ENCODE results near the gene LYZL6.

LYZL6 gene

DNA sequence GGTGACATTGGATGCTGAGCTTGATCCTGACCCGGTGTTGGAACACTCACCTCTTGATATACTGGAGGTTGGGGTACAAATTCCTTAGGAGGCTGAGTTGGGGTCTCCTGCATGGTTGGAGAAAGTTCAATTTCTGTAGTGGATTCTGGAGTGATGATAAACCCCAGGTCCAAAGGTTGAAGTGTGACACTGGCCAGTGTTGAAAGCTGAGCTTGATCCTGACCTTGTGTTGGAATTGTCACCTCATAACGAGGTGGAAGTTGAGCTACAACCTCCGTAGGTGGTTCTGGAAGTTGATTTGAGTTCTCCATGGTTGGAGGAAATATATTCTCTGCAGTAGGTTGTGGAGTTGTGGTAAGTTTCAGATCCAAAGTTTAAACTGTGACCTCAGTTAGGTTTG, 34.1 kb downstream of the LYZL6 start:
- ATAC-seq (ENCODE audit: insufficient read depth, low read depth) (no peak), DNase-seq (no peak)
- no peaks in the 10 kb centered on the region for H3K27me3 ChIP-seq (ENCODE audit: insufficient read depth, low read length, poor library complexity)
- H3K27ac ChIP-seq (ENCODE audit: low read length), result no peak overlapping the region
- no peaks in the 10 kb centered on the region for H3K79me2 ChIP-seq (ENCODE audit: insufficient read depth, low read length)
- no peak for TF ChIP-seq EZH2 (IDR thresholded peaks at IDR 0.05; ENCODE audit: borderline replicate concordance, low read depth, low read length, severe bottlenecking)
- TF ChIP-seq, protein P1, sequence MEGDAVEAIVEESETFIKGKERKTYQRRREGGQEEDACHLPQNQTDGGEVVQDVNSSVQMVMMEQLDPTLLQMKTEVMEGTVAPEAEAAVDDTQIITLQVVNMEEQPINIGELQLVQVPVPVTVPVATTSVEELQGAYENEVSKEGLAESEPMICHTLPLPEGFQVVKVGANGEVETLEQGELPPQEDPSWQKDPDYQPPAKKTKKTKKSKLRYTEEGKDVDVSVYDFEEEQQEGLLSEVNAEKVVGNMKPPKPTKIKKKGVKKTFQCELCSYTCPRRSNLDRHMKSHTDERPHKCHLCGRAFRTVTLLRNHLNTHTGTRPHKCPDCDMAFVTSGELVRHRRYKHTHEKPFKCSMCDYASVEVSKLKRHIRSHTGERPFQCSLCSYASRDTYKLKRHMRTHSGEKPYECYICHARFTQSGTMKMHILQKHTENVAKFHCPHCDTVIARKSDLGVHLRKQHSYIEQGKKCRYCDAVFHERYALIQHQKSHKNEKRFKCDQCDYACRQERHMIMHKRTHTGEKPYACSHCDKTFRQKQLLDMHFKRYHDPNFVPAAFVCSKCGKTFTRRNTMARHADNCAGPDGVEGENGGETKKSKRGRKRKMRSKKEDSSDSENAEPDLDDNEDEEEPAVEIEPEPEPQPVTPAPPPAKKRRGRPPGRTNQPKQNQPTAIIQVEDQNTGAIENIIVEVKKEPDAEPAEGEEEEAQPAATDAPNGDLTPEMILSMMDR (IDR thresholded peaks at IDR 0.05; ENCODE audit: borderline replicate concordance, extremely low read depth, low read length, poor library complexity, severe bottlenecking), result no peak
- no peak overlapping the region for H2AFZ ChIP-seq (ENCODE audit: low read depth, low read length)
- H4K20me1 ChIP-seq (ENCODE audit: insufficient read depth, low read length), result no peaks in the 10 kb centered on the region
- H3K4me1 ChIP-seq (ENCODE audit: insufficient read depth, low read length), result no peaks in the 10 kb centered on the region
- H3K36me3 ChIP-seq (ENCODE audit: insufficient read depth, low read length), result no peaks in the 10 kb centered on the region
- no peak overlapping the region for H3K9ac ChIP-seq (ENCODE audit: low read depth, low read length)
- no peak overlapping the region for H3K4me2 ChIP-seq (ENCODE audit: insufficient read depth, low read length)
- no peaks in the 10 kb centered on the region for H3K9me3 ChIP-seq (ENCODE audit: insufficient read depth, low read length, severe bottlenecking)
- no peak overlapping the region for H3K4me3 ChIP-seq (ENCODE audit: low read depth in 1 of 2, low read length in 2 of 2)

DNA sequence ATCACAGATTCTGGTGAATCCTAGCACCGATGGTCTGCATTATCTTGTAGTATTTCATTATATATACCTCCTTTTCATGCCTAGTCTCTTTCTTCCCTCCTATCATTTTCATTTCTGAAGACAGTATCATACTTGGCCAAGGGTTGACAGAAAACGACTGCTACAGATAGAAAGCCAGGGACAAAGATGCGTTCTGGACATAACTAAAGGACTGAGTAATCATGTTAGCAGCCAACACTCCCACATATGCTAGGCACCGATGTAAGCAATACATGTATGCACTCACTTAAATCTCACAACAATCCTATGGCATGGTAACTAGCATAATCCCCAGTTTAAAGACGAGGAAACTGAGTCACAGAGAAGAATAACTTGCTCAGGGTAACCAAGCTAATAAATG, 35.8 kb downstream of the LYZL6 start:
- Histone ChIP-seq H4K20me1 (ENCODE audit: insufficient read depth, low read length) (no peaks in the 10 kb centered on the region), H3K4me3 (ENCODE audit: low read depth in 1 of 2, low read length in 2 of 2) (no peak overlapping the region), H3K36me3 (ENCODE audit: insufficient read depth, low read length) (no peaks in the 10 kb centered on the region), H3K27ac (ENCODE audit: low read length) (no peak overlapping the region), H3K4me1 (ENCODE audit: insufficient read depth, low read length) (no peaks in the 10 kb centered on the region), H3K27me3 (ENCODE audit: insufficient read depth, low read length, poor library complexity) (no peaks in the 10 kb centered on the region), H2AFZ (ENCODE audit: low read depth, low read length) (no peak overlapping the region), H3K9ac (ENCODE audit: low read depth, low read length) (no peak overlapping the region), H3K79me2 (ENCODE audit: insufficient read depth, low read length) (no peaks in the 10 kb centered on the region), H3K4me2 (ENCODE audit: insufficient read depth, low read length) (no peak overlapping the region), H3K9me3 (ENCODE audit: insufficient read depth, low read length, severe bottlenecking) (no peaks in the 10 kb centered on the region)
- no peak for TF ChIP-seq EZH2 (IDR thresholded peaks at IDR 0.05; ENCODE audit: borderline replicate concordance, low read depth, low read length, severe bottlenecking)
- TF ChIP-seq, protein P1 (IDR thresholded peaks at IDR 0.05; ENCODE audit: borderline replicate concordance, extremely low read depth, low read length, poor library complexity, severe bottlenecking), result no peak
- DNase-seq (no peak), ATAC-seq (ENCODE audit: insufficient read depth, low read depth) (no peak)

DNA sequence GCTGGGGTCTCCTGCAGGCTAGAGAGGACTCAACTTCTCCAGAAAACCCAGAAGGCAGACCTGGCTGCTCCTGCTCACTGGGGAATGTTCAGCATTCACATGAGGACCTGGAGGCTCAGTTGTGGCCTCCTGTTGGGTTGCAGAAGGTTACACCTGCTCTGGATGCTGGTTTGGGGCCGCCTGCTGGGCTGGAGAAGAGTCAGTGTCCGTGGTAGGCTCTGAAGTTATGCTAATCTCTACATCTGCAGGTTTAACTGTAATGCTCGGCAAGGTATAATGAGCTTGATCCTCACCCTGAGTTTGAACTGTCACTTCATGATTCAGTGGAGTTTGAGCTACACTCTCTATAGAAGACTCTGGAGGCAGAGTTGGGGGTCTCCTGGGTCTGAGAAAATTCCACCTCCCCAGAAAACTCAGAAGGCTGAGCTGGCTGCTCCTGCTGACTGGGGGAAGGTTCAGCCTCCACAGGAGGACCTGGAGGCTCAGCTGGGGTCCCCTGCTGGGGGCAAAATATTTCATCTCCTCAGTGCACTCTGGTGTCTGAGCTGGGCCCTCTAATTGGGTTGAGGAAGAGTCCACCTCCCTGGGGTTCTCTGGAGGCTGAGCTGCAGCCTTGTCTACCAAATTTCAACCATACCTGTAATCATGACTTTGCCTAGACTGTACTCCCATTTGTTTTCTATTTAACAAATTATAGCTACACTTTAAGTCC, 36.4 kb downstream of the LYZL6 start:
- Histone ChIP-seq H3K4me3 (ENCODE audit: low read depth in 1 of 2, low read length in 2 of 2) (no peak overlapping the region), H3K36me3 (ENCODE audit: insufficient read depth, low read length) (no peaks in the 10 kb centered on the region), H3K4me1 (ENCODE audit: insufficient read depth, low read length) (no peaks in the 10 kb centered on the region), H3K27me3 (ENCODE audit: insufficient read depth, low read length, poor library complexity) (no peaks in the 10 kb centered on the region), H4K20me1 (ENCODE audit: insufficient read depth, low read length) (no peaks in the 10 kb centered on the region), H3K9ac (ENCODE audit: low read depth, low read length) (no peak overlapping the region), H3K79me2 (ENCODE audit: insufficient read depth, low read length) (no peaks in the 10 kb centered on the region), H3K9me3 (ENCODE audit: insufficient read depth, low read length, severe bottlenecking) (no peaks in the 10 kb centered on the region), H3K27ac (ENCODE audit: low read length) (no peak overlapping the region), H3K4me2 (ENCODE audit: insufficient read depth, low read length) (no peak overlapping the region), H2AFZ (ENCODE audit: low read depth, low read length) (no peak overlapping the region)
- TF ChIP-seq, protein P1 (IDR thresholded peaks at IDR 0.05; ENCODE audit: borderline replicate concordance, extremely low read depth, low read length, poor library complexity, severe bottlenecking), result no peak
- TF ChIP-seq EZH2 (IDR thresholded peaks at IDR 0.05; ENCODE audit: borderline replicate concordance, low read depth, low read length, severe bottlenecking), result no peak
- ATAC-seq (ENCODE audit: insufficient read depth, low read depth) (no peak), DNase-seq (no peak)
